NCI-H2081 treated with DMSO at 0.1 percent for 48 hours (cell line): ENCODE data around the gene ACACB.

Source experiments
- DNase-seq: peaks from one replicate; lab custom pipeline; 2025; lab: John Stamatoyannopoulos, UW

Gene ACACB

GRCh38 chr12:109110988-109111495, 5.3 kb upstream of the ACACB start:
- DNase-seq, result no peak

GRCh38 chr12:109112720-109113465, 3.5 kb upstream of the ACACB start:
- no peak for DNase-seq

GRCh38 chr12:109113661-109114321, 2.6 kb upstream of the ACACB start:
- DNase-seq, result no peak

GRCh38 chr12:109114644-109115043, 1.7 kb upstream of the ACACB start:
- DNase-seq, result no peak

- no peak for DNase-seq
These were observed 1.0 kb upstream of the ACACB start for GRCh38 chr12:109115404-109115757.

GRCh38 chr12:109116611-109116949, 193 bp downstream of the ACACB start:
- DNase-seq, result no peak

GRCh38 chr12:109120095-109120494, 3.7 kb downstream of the ACACB start:
- DNase-seq, result no peak

- DNase-seq, result no peak
These were observed 4.2 kb downstream of the ACACB start for GRCh38 chr12:109120557-109120956.

- no peak for DNase-seq
These were observed 5.0 kb downstream of the ACACB start for GRCh38 chr12:109121346-109121880.

GRCh38 chr12:109124878-109125648, 8.7 kb downstream of the ACACB start:
- no peak for DNase-seq

GRCh38 chr12:109125791-109126190, 9.4 kb downstream of the ACACB start:
- no peak for DNase-seq

GRCh38 chr12:109126784-109127183, 10.4 kb downstream of the ACACB start:
- DNase-seq, result no peak

GRCh38 chr12:109127533-109128242, 11.3 kb downstream of the ACACB start:
- DNase-seq, result no peak

GRCh38 chr12:109130297-109131153, 14.1 kb downstream of the ACACB start:
- DNase-seq, result no peak

GRCh38 chr12:109131154-109132050, 15.0 kb downstream of the ACACB start:
- DNase-seq, result no peak

- no peak for DNase-seq
These were observed 18.0 kb downstream of the ACACB start for GRCh38 chr12:109134186-109134917.

GRCh38 chr12:109137055-109137454, 20.7 kb downstream of the ACACB start:
- DNase-seq, result no peak

GRCh38 chr12:109139360-109139759, 23.0 kb downstream of the ACACB start:
- no peak for DNase-seq

GRCh38 chr12:109139791-109140190, 23.4 kb downstream of the ACACB start:
- no peak for DNase-seq
